Neural cell (in vitro differentiated cells): ENCODE results near the gene KCTD2. TPM values are rescaled to one million over a fixed set of nuclear protein-coding genes. Genes with fewer than 3 reads are reported as not detected.

Experiments used
- H2AFZ ChIP-seq: fragments of 200-600, 300-800 bp; sonication (generic), shearing (Covaris generic); 2 replicates; pipeline ENCODE4 v1.6.0; 2014; ENCODE audit warnings: low read depth, mild to moderate bottlenecking, antibody characterized with exemption, low read length, moderate library complexity
- H3F3A ChIP-seq: fragments of 200-600 bp; shearing (Covaris generic); 2 replicates; pipeline ENCODE4 v1.6.1; 2016; ENCODE audit warnings: mild to moderate bottlenecking, moderate library complexity, mixed read lengths, antibody characterized with exemption, low read length; ENCODE audit not compliant: insufficient read depth, poor library complexity, severe bottlenecking
- H3K27ac ChIP-seq: fragments of 200-600, 300-800 bp; sonication (generic), shearing (Covaris generic); 2 replicates; pipeline ENCODE4 v1.5.1; 2014; ENCODE audit warnings: mild to moderate bottlenecking, low read length, moderate library complexity
- H3K27me3 ChIP-seq: fragments of 300-800, 200-600 bp; sonication (generic), shearing (Covaris generic); 2 replicates; pipeline ENCODE4 v1.6.0; 2014; ENCODE audit warnings: mild to moderate bottlenecking, low read depth, low read length, moderate library complexity; ENCODE audit not compliant: insufficient read depth
- H3K36me3 ChIP-seq: fragments of 300-800, 200-600 bp; sonication (generic), shearing (Covaris generic); 2 replicates; pipeline ENCODE4 v1.5.1; 2014; ENCODE audit warnings: mild to moderate bottlenecking, antibody characterized with exemption, low read length, moderate library complexity; ENCODE audit not compliant: insufficient read depth
- H3K4me2 ChIP-seq: fragments of 300-800, 200-600 bp; sonication (generic), shearing (Covaris generic); 2 replicates; pipeline ENCODE4 v1.6.0; 2014; ENCODE audit warnings: mild to moderate bottlenecking, low read length
- H3K4me3 ChIP-seq: fragments of 300-800, 200-600 bp; sonication (generic), shearing (Covaris generic); 2 replicates; pipeline ENCODE4 v1.5.1; 2014; ENCODE audit warnings: mild to moderate bottlenecking, low read length, moderate library complexity
- H3K79me2 ChIP-seq: fragments of 200-600 bp; shearing (Covaris generic); replicated peaks from 2 replicates; pipeline ENCODE4 v1.6.0; 2014; ENCODE audit warnings: mild to moderate bottlenecking, low read length, moderate library complexity; ENCODE audit not compliant: insufficient read depth
- H3K9ac ChIP-seq: fragments of 300-800, 200-600 bp; sonication (generic), shearing (Covaris generic); 2 replicates; pipeline ENCODE4 v1.6.1; 2016; ENCODE audit warnings: mild to moderate bottlenecking, low read length, mixed read lengths
- H3K9me2 ChIP-seq: fragments of 200-600 bp; shearing (Covaris generic); 2 replicates; pipeline ENCODE4 v1.6.1; 2016; ENCODE audit warnings: mild to moderate bottlenecking, low read length, mixed read lengths; ENCODE audit not compliant: insufficient read depth
- H3K9me3 ChIP-seq: fragments of 200-600, 300-800 bp; sonication (generic), shearing (Covaris generic); 2 replicates; pipeline ENCODE4 v1.6.1; 2016; ENCODE audit warnings: mild to moderate bottlenecking, mixed run types, low read length, moderate library complexity, mixed read lengths
- H4K20me1 ChIP-seq: fragments of 200-600 bp; shearing (Covaris generic); 2 replicates; pipeline ENCODE4 v1.6.1; 2016; ENCODE audit warnings: mild to moderate bottlenecking, mixed run types; ENCODE audit not compliant: insufficient read depth
- CTCF ChIP-seq: fragments of 450-650 bp; IDR thresholded peaks from 2 replicates; pipeline ENCODE4 v1.5.1; 2014; ENCODE audit warnings: antibody characterized with exemption, mild to moderate bottlenecking, moderate library complexity; ENCODE audit not compliant: poor library complexity, severe bottlenecking
- EP300 ChIP-seq: fragments of 450-650 bp; conservative IDR thresholded peaks from 2 replicates; pipeline ENCODE4 v1.6.1; 2014; ENCODE audit warnings: antibody characterized with exemption, mild to moderate bottlenecking, moderate library complexity; ENCODE audit not compliant: poor library complexity, severe bottlenecking
- EZH2 ChIP-seq: fragments of 200-600, 300-800 bp; shearing (Covaris generic), sonication (generic); IDR thresholded peaks from 2 replicates; pipeline ENCODE4 v1.6.1; 2014; ENCODE audit warnings: antibody characterized with exemption, low read length, borderline replicate concordance, mild to moderate bottlenecking; ENCODE audit not compliant: insufficient read depth, poor library complexity, severe bottlenecking
- MXI1 ChIP-seq: fragments of 450-650 bp; conservative IDR thresholded peaks from 2 replicates; pipeline ENCODE4 v1.6.1; 2014; ENCODE audit warnings: antibody characterized with exemption, mild to moderate bottlenecking; ENCODE audit not compliant: poor library complexity, severe bottlenecking
- POLR2AphosphoS5 ChIP-seq: IDR thresholded peaks from 2 replicates; pipeline ENCODE4 v1.6.1; 2012
- RAD21 ChIP-seq: fragments of 450-650 bp; conservative IDR thresholded peaks from 2 replicates; pipeline ENCODE4 v1.6.1; 2014; ENCODE audit warnings: antibody characterized with exemption, mild to moderate bottlenecking, moderate library complexity
- REST ChIP-seq: IDR thresholded peaks from 2 replicates; pipeline ENCODE4 v1.6.1; 2012; ENCODE audit warnings: borderline replicate concordance
- SMC3 ChIP-seq: fragments of 450-650 bp; conservative IDR thresholded peaks from 2 replicates; pipeline ENCODE4 v1.6.1; 2014; ENCODE audit warnings: antibody characterized with exemption, mild to moderate bottlenecking, moderate library complexity; ENCODE audit not compliant: poor library complexity
- TAF1 ChIP-seq: IDR thresholded peaks from 2 replicates; pipeline ENCODE4 v1.6.1; 2012; ENCODE audit warnings: low read depth
- polyA plus RNA-seq: library from polyadenylated mRNA; depleted of rRNA; stranded (reverse); fragments of >200 nt; gene quantifications from 2 replicates; pipeline ENCODE4 v1.2.3, GENCODE V29; 2014

Gene KCTD2
- polyA plus RNA-seq, 1 donor from 2014 or later, result 32.8 TPM

- Histone ChIP-seq H4K20me1 (no peaks in the 10 kb centered on the region), H2AFZ (no peak overlapping the region), H3K4me3 (no peak overlapping the region), H3K36me3 (no peaks in the 10 kb centered on the region), H3K9me2 (no peaks in the 10 kb centered on the region), H3K27ac (no peak overlapping the region), H3K79me2 (peaks cover 1% of the 10 kb centered on the region), H3K9ac (no peak overlapping the region), H3F3A (no peaks in the 10 kb centered on the region), H3K4me2 (no peak overlapping the region), H3K9me3 (no peaks in the 10 kb centered on the region), H3K27me3 (no peaks in the 10 kb centered on the region)
- TF ChIP-seq TAF1, result no peak
- TF ChIP-seq CTCF, result peak; percentile 65
These were observed 58.4 kb downstream of the KCTD2 start for GRCh38 chr17:75105126-75106080.

- Histone ChIP-seq H3K9me3 (no peaks in the 10 kb centered on the region), H3F3A (no peaks in the 10 kb centered on the region), H3K4me3 (no peak overlapping the region), H3K9ac (no peak overlapping the region), H3K4me2 (no peak overlapping the region), H3K79me2 (peaks cover 6% of the 10 kb centered on the region), H2AFZ (no peak overlapping the region), H3K27ac (no peak overlapping the region), H3K36me3 (no peaks in the 10 kb centered on the region), H3K9me2 (no peaks in the 10 kb centered on the region), H3K27me3 (no peaks in the 10 kb centered on the region), H4K20me1 (no peaks in the 10 kb centered on the region)
- TF ChIP-seq SMC3 (no peak), MXI1 (no peak), EP300 (no peak), RAD21 (no peak), CTCF (no peak), TAF1 (no peak), POLR2AphosphoS5 (no peak)
These were observed 61.2 kb downstream of the KCTD2 start for GRCh38 chr17:75108193-75108592.

- Histone ChIP-seq H3K79me2 (peaks cover 6% of the 10 kb centered on the region), H2AFZ (peak overlapping the region; percentile 95), H3F3A (no peaks in the 10 kb centered on the region), H3K4me3 (peak overlapping the region; percentile 80), H3K9me3 (no peaks in the 10 kb centered on the region), H3K36me3 (no peaks in the 10 kb centered on the region), H3K4me2 (peak overlapping the region; percentile 40), H4K20me1 (no peaks in the 10 kb centered on the region), H3K9me2 (no peaks in the 10 kb centered on the region), H3K27me3 (no peaks in the 10 kb centered on the region), H3K27ac (no peak overlapping the region), H3K9ac (peak overlapping the region; percentile 64)
- TF ChIP-seq MXI1 (no peak), EP300 (no peak), RAD21 (no peak), REST (no peak), SMC3 (no peak), EZH2 (no peak), CTCF (no peak)
These were observed 62.0 kb downstream of the KCTD2 start for GRCh38 chr17:75109046-75109406.
